HG02759 (cell line): ENCODE measurements around the gene RNF182.
"Not testable (repeated sequence)": the region's sequence is repeated elsewhere in the genome, so short reads cannot be mapped to it uniquely, and the experiment has no call there.

Experiments used
- ATAC-seq: cut with Tn5 transposase; IDR thresholded peaks from one replicate; pipeline ENCODE4 v1.9.1; 2021; ENCODE audit warnings: mild to moderate bottlenecking, moderate library complexity; ENCODE audit not compliant: unreplicated experiment

The RNF182 gene

GRCh38 chr6:13993416-13993815 is 68.7 kb downstream of the RNF182 start:
- ATAC-seq: no peak

- ATAC-seq: no peak
Measured at GRCh38 chr6:13998356-13998755, 73.6 kb downstream of the RNF182 start.

GRCh38 chr6:14000901-14001300 is 76.1 kb downstream of the RNF182 start:
- ATAC-seq: no peak

GRCh38 chr6:14001329-14002012 is 76.7 kb downstream of the RNF182 start:
- no peak for ATAC-seq

- ATAC-seq: no peak
Measured at GRCh38 chr6:14002176-14002947, 77.6 kb downstream of the RNF182 start.

GRCh38 chr6:14004258-14004657 is 79.5 kb downstream of the RNF182 start:
- ATAC-seq: no peak

- ATAC-seq: no peak
Measured at GRCh38 chr6:14008809-14009208, 84.1 kb downstream of the RNF182 start.

- ATAC-seq: no peak
Measured at GRCh38 chr6:14009431-14009830, 84.7 kb downstream of the RNF182 start.

GRCh38 chr6:14010275-14010674 is 85.5 kb downstream of the RNF182 start:
- no peak for ATAC-seq

- ATAC-seq: no peak
Measured at GRCh38 chr6:14012313-14013030, 87.7 kb downstream of the RNF182 start.

- ATAC-seq: no peak
Measured at GRCh38 chr6:14015964-14016363, 91.2 kb downstream of the RNF182 start.

GRCh38 chr6:14016432-14016831 is 91.7 kb downstream of the RNF182 start:
- ATAC-seq: no peak

GRCh38 chr6:14016935-14017625 is 92.3 kb downstream of the RNF182 start:
- no peak for ATAC-seq

GRCh38 chr6:14017626-14018475 is 93.1 kb downstream of the RNF182 start:
- ATAC-seq: no peak

- not testable (repeated sequence) for ATAC-seq
Measured at GRCh38 chr6:14018559-14018958, 93.8 kb downstream of the RNF182 start.

- no peak for ATAC-seq
Measured at GRCh38 chr6:14020551-14020950, 95.8 kb downstream of the RNF182 start.

GRCh38 chr6:14021449-14021848 is 96.7 kb downstream of the RNF182 start:
- ATAC-seq: no peak

GRCh38 chr6:14022673-14023072 is 97.9 kb downstream of the RNF182 start:
- no peak for ATAC-seq

- no peak for ATAC-seq
Measured at GRCh38 chr6:14023855-14024254, 99.1 kb downstream of the RNF182 start.

GRCh38 chr6:14025160-14025559 is 100.4 kb downstream of the RNF182 start:
- ATAC-seq: no peak
